GM08714 (cell line): Measurements from ENCODE around the gene CHCHD1.
A peak's percentile ranks its signal among the peaks of the same experiment; 100 is the strongest.
"Not testable (repeated sequence)": the region's sequence is repeated elsewhere in the genome, so short reads cannot be mapped to it uniquely, and the experiment has no call there.

Experiments used
- H3K4me3 ChIP-seq: fragments of 200-500 bp; sonication (Bioruptor generic); 2 replicates; pipeline ENCODE4 v1.5.1; 2014; ENCODE audit warnings: mild to moderate bottlenecking, low read length, inconsistent platforms
- ZNF274 ChIP-seq: IDR thresholded peaks from 2 replicates; pipeline ENCODE4 v1.6.1; 2012; ENCODE audit warnings: mild to moderate bottlenecking, low read depth, low read length

CHCHD1 gene

GRCh38 chr10:73779539-73780197, 2.2 kb upstream of the CHCHD1 start:
- TF ChIP-seq ZNF274, result no peak
- no peak overlapping the region for H3K4me3 ChIP-seq

DNA sequence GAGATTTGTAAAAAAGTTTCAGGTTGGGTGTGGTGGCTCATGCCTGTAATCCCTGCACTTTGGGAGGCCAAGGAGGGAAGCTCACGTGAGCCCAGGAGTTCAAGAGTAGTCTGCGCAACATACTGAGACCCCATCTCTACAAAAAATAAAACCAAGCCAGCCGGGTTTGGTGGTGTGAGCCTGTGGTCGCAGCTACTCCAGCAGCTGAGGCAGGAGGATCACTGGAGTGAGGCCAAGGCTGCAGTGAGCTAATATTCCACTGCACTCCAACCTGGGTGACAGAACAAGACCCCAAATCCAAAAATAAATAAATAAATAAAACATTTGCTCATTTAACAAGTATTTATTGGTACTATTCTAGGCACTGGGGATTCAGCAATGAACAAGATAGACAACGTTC, 1.5 kb upstream of the CHCHD1 start:
- no peak overlapping the region; the same call in 1 of the 2 replicates for H3K4me3 ChIP-seq

DNA sequence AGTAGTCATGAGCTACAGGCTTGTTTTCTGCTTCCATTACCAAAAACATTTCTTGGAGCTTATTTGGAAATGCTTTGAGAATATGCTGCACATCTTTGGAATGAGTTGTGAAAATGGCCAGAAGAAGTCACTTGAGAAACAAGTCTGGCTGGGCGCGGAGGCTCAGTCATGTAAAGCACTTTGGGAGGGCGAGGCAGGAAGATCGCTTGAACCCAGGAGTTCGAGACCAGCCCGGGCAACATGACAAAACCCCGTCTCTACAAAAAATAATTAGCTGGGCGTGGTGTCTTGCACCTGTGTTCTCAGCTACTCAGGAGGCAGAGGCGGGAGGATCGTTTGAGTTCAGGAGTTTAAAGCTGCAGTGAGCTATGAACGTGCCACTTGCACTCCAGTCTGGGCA, 882 bp upstream of the CHCHD1 start:
- H3K4me3 ChIP-seq, result peak overlapping the region; percentile 94
- no peak for TF ChIP-seq ZNF274

More for the DNA sequence above, 1.5 kb upstream of the CHCHD1 start:
- TF ChIP-seq ZNF274, result no peak

DNA sequence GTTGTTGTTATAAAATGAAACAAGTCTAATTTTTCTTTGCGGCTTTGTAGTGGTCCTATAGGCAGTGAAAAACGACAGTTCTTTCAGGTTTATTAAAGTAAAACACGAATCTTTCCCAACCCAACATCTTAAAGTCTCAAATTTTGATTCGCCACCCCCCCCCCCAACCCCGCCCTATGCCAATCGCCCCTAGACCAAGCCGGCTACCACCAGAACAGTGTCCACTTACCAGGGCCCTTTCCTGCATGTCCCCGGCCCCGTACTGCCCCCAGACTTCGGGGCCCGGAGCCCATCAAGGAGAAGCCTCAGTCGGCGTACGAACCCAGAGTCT, 335 bp upstream of the CHCHD1 start:
- no peak for TF ChIP-seq ZNF274

GRCh38 chr10:73782749-73783085, 869 bp downstream of the CHCHD1 start:
- H3K4me3 ChIP-seq, result peak overlapping the region; percentile 94
- no peak for TF ChIP-seq ZNF274

More for the DNA sequence above, 335 bp upstream of the CHCHD1 start:
- H3K4me3 ChIP-seq, result peak overlapping the region; percentile 94

GRCh38 chr10:73785211-73785720, 3.4 kb downstream of the CHCHD1 start, which contains the start of gene ZSWIM8:
Gene ZSWIM8 (plus strand): TSS chr10:73785606. CDS start chr10:73785879, 273 bp downstream.
- H3K4me3 ChIP-seq, result peak within 1 kb of the TSS; percentile 95
- no peak for TF ChIP-seq ZNF274

GRCh38 chr10:73785721-73786511, 4.1 kb downstream of the CHCHD1 start:
- TF ChIP-seq ZNF274, result no peak
- peak overlapping the region; percentile 95 for H3K4me3 ChIP-seq

GRCh38 chr10:73786512-73786885, 4.7 kb downstream of the CHCHD1 start:
- TF ChIP-seq ZNF274, result no peak
- H3K4me3 ChIP-seq, result peak overlapping the region; percentile 95

GRCh38 chr10:73787031-73787800, 5.4 kb downstream of the CHCHD1 start:
- not testable (repeated sequence) for H3K4me3 ChIP-seq

DNA sequence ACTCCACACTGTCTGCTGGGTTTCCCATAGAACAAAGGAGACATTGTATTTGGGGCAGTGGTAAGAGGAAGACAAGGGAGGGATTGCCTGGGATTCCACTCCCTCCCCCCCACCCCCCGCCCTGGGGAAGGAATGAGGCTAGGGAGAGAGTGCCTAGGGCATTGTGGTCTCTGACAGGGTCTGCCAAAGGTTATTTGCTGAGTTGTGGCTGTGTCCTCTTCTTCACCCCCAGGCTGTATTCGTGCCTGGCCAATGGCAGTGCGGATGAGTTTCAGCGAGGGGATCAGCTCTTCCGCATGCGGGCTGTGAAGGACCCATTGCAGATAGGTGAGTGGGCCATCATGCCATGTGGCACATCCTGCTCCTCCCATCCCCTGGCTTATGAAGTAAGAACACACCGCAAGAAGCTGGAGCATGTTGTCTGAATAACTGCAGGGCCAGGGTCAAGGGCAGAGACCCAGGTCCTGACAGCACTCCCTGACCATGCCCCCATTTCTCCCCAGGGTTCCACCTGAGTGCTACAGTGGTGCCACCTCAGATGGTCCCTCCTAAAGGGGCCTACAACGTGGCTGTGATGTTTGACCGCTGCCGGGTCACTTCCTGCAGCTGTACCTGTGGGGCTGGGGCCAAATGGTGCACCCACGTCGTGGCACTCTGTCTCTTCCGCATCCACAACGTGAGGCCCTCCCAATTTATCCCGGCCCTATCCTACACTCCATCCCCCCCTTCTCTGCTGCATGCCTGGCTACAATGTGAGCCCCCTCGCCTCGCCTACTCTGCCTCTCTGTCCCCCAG, 7.2 kb downstream of the CHCHD1 start:
- no peak for TF ChIP-seq ZNF274

DNA sequence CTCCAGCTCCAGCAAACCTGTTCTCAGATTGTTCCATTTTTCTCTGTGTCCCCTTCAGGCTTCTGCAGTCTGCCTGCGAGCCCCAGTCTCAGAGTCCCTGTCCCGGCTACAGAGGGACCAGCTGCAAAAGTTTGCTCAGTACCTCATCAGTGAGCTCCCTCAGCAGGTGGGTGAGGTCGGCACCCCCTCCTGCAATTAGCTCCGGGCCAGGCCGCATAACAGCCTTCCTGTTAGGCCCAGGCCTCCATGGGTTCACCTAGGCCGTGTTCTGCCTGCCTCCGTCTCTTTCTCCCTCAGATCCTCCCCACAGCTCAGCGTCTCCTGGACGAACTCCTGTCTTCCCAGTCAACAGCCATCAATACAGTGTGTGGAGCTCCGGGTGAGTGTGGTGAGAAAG, 7.8 kb downstream of the CHCHD1 start:
- no peak overlapping the region for H3K4me3 ChIP-seq
- no peak for TF ChIP-seq ZNF274

More for the DNA sequence above, 7.2 kb downstream of the CHCHD1 start:
- H3K4me3 ChIP-seq, result no peak overlapping the region

DNA sequence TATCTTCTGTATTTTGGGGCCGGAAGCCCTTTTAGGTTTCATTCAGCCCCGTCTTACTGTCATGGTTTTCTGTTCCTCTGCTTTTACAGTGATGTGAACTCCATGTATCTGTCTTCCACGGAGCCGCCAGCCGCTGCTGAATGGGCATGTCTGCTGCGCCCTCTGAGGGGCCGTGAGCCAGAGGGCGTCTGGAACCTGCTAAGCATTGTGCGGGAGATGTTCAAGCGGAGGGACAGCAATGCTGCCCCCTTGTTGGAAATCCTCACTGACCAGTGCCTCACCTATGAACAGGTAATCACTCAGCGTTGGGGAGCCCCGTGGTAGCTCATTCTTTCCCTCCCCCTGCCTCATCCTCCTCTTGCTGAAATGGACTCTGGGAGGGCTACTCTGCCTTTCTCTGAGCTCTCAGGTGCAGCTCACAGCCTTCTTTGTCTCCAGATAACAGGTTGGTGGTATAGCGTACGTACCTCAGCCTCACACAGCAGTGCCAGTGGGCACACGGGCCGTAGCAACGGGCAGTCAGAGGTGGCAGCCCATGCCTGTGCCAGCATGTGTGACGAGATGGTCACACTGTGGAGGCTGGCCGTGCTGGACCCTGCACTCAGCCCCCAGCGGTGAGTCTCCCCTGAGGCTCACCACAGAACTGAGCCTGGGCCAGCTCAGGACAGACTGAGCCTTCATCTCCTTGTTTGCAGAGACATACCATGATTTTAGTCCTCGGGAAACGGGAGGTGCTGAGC, 9.2 kb downstream of the CHCHD1 start:
- H3K4me3 ChIP-seq, result no peak overlapping the region
- TF ChIP-seq ZNF274, result no peak

DNA sequence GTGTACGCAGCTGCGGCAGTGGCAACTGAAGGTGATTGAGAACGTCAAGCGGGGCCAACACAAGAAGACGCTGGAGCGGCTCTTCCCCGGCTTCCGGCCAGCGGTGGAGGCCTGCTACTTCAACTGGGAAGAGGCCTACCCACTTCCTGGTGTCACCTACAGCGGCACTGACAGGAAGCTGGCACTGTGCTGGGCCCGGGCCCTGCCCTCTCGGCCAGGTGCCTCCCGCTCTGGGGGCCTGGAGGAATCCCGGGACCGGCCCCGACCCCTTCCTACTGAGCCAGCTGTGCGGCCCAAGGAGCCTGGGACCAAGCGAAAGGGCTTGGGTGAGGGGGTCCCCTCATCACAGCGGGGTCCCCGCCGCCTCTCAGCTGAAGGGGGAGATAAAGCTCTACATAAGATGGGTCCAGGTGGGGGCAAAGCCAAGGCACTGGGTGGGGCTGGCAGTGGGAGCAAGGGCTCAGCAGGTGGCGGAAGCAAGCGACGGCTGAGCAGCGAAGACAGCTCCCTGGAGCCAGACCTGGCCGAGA, 10.1 kb downstream of the CHCHD1 start:
- no peak for TF ChIP-seq ZNF274
- H3K4me3 ChIP-seq, result no peak overlapping the region

DNA sequence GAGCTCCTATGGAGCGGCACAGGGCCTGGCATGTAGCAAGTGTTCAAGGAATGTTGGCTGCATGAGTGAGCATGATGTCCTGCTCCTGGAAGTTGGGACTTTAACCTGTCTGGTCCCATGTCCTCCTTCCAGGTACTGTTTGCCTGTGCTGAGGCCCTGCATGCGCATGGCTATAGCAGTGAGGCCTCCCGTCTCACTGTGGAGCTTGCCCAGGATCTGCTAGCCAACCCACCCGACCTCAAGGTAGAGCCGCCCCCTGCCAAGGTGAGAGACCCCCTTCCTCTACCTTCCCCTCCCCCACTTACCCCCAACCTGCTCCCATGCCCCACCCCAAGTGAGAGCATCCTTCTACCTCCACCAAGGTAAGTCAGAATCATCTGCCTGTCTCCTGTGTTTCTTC, 11.6 kb downstream of the CHCHD1 start:
- TF ChIP-seq ZNF274, result no peak
- no peak overlapping the region for H3K4me3 ChIP-seq

GRCh38 chr10:73795491-73795890, 13.6 kb downstream of the CHCHD1 start:
- H3K4me3 ChIP-seq, result not testable (repeated sequence)

DNA sequence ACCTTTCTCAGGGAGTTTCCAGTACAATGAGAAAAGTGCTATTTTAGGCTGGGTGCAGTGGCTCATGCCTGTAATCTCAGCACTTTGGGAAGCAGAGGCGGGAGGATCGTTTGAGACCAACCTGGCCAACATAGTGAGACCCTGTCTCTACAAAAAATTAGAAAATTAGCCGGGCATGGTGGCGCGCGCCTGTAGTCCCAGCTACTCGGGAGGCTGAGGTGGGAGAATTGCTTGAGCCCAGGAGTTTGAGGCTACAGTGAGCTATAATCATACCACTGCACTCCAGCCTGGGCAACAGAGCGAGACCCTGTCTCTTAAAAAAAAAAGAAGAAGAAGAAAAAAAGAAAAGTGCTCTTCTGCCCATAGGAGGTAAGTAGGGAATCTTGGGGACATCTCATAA, 14.2 kb downstream of the CHCHD1 start:
- H3K4me3 ChIP-seq, result not testable (repeated sequence)
